ENCODE results near the gene PPP1R15A.
A peak's percentile ranks its signal among the peaks of the same experiment; 100 is the strongest.
"Not testable (repeated sequence)": the region's sequence is repeated elsewhere in the genome, so short reads cannot be mapped to it uniquely, and the experiment has no call there.

Gene PPP1R15A

DNA sequence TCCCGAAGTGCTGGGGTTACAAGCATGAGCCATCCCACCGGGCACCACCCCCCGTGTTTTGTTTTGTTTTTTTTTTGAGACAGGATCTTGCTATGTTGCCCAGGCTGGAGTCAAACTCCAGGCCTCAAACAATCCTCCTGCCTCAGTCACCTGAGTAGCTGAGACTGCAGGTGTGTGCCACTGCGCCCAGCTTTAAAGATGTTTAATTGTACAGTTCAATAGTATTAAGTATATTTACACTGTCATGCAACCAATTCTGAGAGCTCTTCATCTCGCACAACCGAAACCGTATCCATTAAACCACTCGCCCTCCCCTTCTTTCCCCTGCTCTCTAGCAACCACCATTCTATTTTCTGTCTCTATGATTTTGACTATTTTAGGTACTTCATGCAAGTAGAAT, 43.5 kb downstream of the PPP1R15A start:
- DNase-seq (ENCODE audit: low read depth), result no peak

DNA sequence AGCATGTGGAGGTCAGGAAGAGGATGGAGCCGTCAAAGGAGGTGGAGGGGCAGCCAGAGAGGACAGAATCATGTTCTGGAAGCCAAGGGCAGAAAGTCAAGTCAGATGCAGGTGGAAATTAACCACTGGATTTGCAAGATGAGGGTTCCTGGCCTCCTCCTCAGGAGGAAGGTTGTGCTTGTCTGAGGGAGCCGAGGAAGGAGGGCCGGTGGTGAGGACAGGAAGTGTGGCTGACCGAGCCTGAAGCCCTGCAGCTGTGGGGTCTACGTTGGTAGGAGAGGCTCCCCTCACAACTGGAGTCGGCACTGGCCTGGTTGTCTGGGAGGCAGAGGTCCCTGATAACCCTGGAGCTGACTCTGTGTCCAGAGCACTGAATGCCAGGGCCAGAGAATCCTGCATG, 45.9 kb downstream of the PPP1R15A start:
- DNase-seq (ENCODE audit: low read depth), result no peak

DNA sequence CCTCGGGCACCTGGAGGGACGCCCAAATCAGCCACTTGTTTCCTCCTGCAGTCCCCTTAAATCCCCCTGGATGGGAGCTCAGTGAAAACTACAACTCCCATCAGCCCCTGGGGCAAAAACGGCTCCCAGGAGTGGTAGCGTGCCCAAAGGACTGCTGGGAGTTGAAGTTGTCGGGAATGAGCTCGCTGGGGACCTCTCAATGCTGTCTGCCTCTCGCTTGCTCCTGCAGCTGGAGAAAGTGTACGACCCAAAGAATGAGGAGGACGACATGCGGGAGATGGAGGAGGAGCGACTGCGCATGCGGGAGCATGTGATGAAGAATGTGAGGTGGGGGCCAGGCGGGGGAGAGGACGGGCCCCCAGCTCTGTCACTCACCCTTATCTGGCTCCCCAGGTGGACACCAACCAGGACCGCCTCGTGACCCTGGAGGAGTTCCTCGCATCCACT, 46.6 kb downstream of the PPP1R15A start:
- DNase-seq (ENCODE audit: low read depth), result no peak

DNA sequence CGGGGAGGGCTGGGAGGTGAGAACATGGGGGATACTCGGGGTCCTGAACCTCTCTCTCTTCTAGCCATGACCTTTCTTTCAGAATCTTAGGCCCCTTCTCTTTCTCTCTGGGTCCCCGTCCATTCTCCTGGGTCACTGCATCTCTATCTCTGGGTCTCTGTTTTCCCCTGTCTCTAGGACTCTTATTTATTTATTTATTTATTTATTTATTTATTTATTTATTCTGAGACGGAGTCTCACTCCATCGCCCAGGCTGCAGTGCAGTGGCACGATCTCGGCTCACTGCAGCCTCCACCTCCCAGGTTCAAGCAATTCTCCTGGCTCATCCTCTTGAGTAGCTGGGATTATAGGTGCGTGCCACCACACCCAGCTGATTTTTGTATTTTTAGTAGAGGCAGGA, 47.0 kb downstream of the PPP1R15A start:
- not testable (repeated sequence) for DNase-seq (ENCODE audit: low read depth)

DNA sequence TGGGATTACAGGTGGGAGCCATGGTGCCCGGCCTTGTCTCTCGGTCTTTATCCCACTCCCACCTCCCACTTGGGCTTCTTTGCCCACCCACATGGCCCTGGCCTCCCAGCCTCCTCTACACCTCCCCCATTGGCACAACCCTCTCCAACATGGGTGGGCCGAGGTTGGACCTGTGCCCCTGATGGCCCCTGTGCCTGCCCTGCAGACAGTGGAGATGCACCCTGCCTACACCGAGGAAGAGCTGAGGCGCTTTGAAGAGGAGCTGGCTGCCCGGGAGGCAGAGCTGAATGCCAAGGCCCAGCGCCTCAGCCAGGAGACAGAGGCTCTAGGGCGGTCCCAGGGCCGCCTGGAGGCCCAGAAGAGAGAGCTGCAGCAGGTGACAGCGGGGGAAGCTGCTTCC, 48.7 kb downstream of the PPP1R15A start:
- DNase-seq (ENCODE audit: low read depth), result no peak

DNA sequence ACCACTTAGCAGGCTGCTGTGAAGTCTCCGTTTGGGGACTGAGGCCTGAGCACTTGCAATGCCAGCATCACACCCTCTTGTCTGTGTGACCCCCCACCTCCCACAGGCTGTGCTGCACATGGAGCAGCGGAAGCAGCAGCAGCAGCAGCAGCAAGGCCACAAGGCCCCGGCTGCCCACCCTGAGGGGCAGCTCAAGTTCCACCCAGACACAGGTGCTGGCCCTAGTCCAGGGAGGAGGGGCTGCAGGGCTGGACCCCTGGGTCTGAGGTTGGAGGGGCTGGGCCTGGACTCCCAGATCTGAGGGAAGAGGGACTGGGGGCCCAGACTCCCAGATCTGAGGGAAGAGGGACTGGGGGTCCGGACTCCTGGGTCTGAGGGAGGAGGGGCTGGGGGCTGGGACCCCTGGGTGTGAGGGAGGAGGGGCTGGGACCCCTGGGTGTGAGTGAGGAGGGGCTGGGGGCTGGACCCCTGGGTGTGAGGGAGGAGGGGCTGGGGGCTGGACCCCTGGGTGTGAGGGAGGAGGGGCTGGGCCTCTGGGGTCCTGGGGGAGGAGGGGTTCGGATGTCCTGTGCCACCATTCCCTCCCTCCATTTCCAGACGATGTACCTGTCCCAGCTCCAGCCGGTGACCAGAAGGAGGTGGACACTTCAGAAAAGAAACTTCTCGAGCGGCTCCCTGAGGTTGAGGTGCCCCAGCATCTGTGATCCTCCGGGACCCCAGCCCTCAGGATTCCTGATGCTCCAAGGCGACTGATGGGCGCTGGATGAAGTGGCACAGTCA, 49.7 kb downstream of the PPP1R15A start:
- DNase-seq (ENCODE audit: low read depth), result no peak

DNA sequence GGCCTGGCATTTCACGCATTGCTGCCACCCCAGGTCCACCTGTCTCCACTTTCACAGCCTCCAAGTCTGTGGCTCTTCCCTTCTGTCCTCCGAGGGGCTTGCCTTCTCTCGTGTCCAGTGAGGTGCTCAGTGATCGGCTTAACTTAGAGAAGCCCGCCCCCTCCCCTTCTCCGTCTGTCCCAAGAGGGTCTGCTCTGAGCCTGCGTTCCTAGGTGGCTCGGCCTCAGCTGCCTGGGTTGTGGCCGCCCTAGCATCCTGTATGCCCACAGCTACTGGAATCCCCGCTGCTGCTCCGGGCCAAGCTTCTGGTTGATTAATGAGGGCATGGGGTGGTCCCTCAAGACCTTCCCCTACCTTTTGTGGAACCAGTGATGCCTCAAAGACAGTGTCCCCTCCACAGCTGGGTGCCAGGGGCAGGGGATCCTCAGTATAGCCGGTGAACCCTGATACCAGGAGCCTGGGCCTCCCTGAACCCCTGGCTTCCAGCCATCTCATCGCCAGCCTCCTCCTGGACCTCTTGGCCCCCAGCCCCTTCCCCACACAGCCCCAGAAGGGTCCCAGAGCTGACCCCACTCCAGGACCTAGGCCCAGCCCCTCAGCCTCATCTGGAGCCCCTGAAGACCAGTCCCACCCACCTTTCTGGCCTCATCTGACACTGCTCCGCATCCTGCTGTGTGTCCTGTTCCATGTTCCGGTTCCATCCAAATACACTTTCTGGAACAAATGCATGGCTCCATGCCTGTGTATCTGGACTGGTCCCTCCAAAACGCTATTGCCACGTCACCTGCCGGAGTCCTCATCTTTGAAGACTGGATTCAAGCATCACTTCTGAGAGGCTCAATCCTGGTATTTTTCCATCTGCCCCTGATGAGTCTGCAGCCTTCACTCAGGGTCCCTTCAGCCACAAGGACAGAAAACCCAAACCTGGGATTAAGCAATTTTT, 50.6 kb downstream of the PPP1R15A start:
- no peak for DNase-seq (ENCODE audit: low read depth)

DNA sequence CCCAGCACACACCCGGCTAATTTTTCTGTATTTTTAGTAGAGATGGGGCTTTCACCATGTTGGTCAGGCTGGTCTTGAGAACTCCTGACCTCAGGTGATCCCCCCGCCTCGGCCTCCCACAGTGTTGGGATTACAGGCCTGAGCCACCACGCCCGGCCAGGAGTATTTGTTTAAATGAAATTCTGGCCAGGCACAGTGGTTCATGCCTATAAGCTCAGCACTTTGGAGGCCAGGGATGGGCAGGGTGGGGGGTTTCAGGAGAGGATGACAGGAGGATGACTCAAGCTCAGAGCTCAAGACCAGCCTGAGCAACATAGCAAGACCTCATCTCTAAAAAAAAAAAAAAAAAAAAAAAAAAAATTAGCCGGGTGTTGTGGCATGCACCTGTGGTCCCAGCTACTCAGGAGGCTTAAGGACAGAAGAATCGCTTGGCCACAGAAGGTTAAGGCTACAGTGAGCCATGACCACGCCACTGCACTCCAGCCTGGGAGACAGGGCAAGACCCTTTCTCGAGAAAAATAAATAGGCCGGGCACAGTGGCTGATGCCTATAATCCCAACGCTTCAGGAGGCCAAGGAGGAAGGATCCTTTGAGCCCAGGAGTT, 53.1 kb downstream of the PPP1R15A start:
- DNase-seq (ENCODE audit: low read depth), result peak; percentile 29

Data from fibroblast of the conjunctiva (primary cell).